Lung (tissue), 12 donors: ENCODE data around the gene TRMT44. TPM values are rescaled to one million over a fixed set of nuclear protein-coding genes. Genes with fewer than 3 reads are reported as not detected.
A peak's percentile ranks its signal among the peaks of the same experiment; 100 is the strongest.

ENCODE experiments used
- ATAC-seq: fragments of 200-7000 bp; cut with Tn5 transposase; one replicate; pipeline ENCODE4 v1.9.1; 2020; ENCODE audit warnings: moderate number of reproducible peaks; ENCODE audit not compliant: insufficient read depth, low FRiP score
- DNase-seq, 3 donors: peaks; one replicate each; pipeline ENCODE4 v3.0.0-alpha.2; 2013 to 2017
- H3K27ac ChIP-seq, 2 donors: one replicate each; pipeline ENCODE4 v1.5.1; 2013; ENCODE audit warnings: mild to moderate bottlenecking in 2 of 2, moderate library complexity in 2 of 2, control low read depth in 1 of 2, inconsistent platforms in 1 of 2, low read depth in 1 of 2, low read length in 1 of 2
- H3K27me3 ChIP-seq, 3 donors: one replicate each; pipeline ENCODE4 v1.5.1; 2013; ENCODE audit warnings: low read length in 2 of 3; ENCODE audit not compliant: control insufficient read depth in 3 of 3, insufficient read depth in 3 of 3
- H3K36me3 ChIP-seq, 4 donors: one replicate each; pipeline ENCODE4 v1.5.1; 2013; ENCODE audit warnings: low read length in 4 of 4, mild to moderate bottlenecking in 1 of 4, moderate library complexity in 1 of 4; ENCODE audit not compliant: control insufficient read depth in 4 of 4, insufficient read depth in 4 of 4
- H3K4me1 ChIP-seq, 5 donors: one replicate each; pipeline ENCODE4 v1.5.1; 2013; ENCODE audit warnings: low read length in 5 of 5, mild to moderate bottlenecking in 2 of 5, moderate library complexity in 1 of 5; ENCODE audit not compliant: control insufficient read depth in 5 of 5, insufficient read depth in 5 of 5
- H3K4me3 ChIP-seq: one replicate; pipeline ENCODE4 v1.5.1; 2013; ENCODE audit warnings: mild to moderate bottlenecking, control low read depth, moderate library complexity
- H3K9ac ChIP-seq, 2 donors: one replicate each; pipeline ENCODE4 v1.5.1; 2013; ENCODE audit warnings: low read length in 2 of 2, control low read depth in 1 of 2; ENCODE audit not compliant: insufficient read depth in 1 of 2
- H3K9me3 ChIP-seq, 4 donors: one replicate each; pipeline ENCODE4 v1.5.1; 2013; ENCODE audit warnings: low read length in 3 of 4, mild to moderate bottlenecking in 1 of 4, moderate library complexity in 1 of 4; ENCODE audit not compliant: control insufficient read depth in 4 of 4, insufficient read depth in 3 of 4
- WGBS, 2 donors: extraction: QIAGEN DNeasy Blood & Tissue Kit; methylation state at CpG; one replicate each; pipeline ENCODE4 v1.1.7; 2013; 5-methylcytosine and 5-hydroxymethylcytosine counted together
- polyA plus RNA-seq, 2 donors: library from polyadenylated mRNA; stranded (reverse); fragments of 200-250 nt; gene quantifications; one replicate each; pipeline ENCODE4 v1.2.1, GENCODE V29; 2013
- total RNA-seq, 2 donors: library from RNA; depleted of rRNA in 1 of 2; stranded (reverse); fragments of >200 nt in 1 of 2; gene quantifications; one replicate each; pipeline ENCODE4 v1.2.1, GENCODE V29; 2014 to 2021
- TF ChIP-seq, protein P1 (sequence below): IDR thresholded peaks from 2 replicates; pipeline ENCODE4 v1.5.1; 2012; ENCODE audit warnings: mild to moderate bottlenecking; ENCODE audit errors: control extremely low read depth, extremely low read depth
- donor health status: control.
- donor health status: control.
- donor health status: Bipolar disorder and iron deficiency.
- donor health status: healthy.
- donor health status: DM: yes; HTN: yes; CAD: no.

TRMT44 gene
- total and polyA plus RNA-seq, 4 donors: 7.3 to 24.8 (median 15.0) TPM

DNA sequence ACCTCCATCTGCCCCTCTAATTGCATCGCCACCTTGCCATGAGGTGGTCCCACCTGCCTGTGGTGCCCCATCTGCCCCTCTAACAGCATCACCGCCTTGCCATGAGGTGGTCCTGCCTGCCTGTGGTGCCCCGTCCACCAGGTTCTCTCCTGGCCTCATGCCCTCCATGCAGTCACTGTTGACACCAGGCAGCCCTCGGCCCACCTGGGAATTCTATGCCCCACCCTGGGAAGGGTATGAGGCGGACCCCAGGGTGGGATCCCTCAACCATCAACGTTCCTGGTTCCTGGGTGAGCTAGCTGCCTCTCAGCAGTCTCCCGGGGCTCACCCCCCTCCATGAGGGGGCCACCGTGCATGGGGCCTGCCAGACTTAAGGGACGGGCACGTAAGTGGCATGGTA lies 38.9 kb upstream of the TRMT44 start:
- DNase-seq (no peak), ATAC-seq (no peak)
- H3K4me1 ChIP-seq: peaks cover 0 to 7% (median 0%) of the 10 kb centered on the region in 5 donors
- H3K27ac ChIP-seq: no peak overlapping the region
- 92 to 96% methylated on average over 10 of the region's 10 CpGs for WGBS, 2 donors
- H3K9me3 ChIP-seq: no peaks in the 10 kb centered on the region
- no peaks in the 10 kb centered on the region for H3K27me3 ChIP-seq
- no peak overlapping the region for H3K9ac ChIP-seq
- H3K4me3 ChIP-seq: no peak overlapping the region
- TF ChIP-seq, protein P1, sequence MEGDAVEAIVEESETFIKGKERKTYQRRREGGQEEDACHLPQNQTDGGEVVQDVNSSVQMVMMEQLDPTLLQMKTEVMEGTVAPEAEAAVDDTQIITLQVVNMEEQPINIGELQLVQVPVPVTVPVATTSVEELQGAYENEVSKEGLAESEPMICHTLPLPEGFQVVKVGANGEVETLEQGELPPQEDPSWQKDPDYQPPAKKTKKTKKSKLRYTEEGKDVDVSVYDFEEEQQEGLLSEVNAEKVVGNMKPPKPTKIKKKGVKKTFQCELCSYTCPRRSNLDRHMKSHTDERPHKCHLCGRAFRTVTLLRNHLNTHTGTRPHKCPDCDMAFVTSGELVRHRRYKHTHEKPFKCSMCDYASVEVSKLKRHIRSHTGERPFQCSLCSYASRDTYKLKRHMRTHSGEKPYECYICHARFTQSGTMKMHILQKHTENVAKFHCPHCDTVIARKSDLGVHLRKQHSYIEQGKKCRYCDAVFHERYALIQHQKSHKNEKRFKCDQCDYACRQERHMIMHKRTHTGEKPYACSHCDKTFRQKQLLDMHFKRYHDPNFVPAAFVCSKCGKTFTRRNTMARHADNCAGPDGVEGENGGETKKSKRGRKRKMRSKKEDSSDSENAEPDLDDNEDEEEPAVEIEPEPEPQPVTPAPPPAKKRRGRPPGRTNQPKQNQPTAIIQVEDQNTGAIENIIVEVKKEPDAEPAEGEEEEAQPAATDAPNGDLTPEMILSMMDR: no peak
- H3K36me3 ChIP-seq: peaks cover 3 to 35% (median 10%) of the 10 kb centered on the region in 4 donors

DNA sequence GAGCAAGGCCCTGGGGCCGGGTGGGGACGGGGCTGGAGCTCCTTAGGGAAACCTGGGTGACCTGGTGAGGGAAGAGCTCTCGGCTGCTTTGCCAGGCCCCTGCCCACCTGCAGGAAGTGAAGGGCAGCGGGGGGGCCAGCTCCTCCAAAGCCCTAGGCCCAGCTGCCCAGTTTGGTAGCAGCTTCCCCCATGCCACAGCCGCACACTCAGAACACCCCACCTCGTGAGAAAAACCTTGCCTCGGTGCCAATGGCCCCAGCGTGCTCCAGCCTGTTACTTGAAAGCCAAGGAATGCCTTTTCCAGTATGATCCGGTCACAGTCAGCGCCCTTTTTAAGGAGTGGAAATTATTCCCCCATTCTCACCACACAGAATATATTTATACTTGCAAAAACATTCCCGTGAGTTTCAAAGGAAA lies 38.4 kb upstream of the TRMT44 start:
- TF ChIP-seq, protein P1: no peak
- no peak overlapping the region for H3K9ac ChIP-seq
- H3K9me3 ChIP-seq: no peaks in the 10 kb centered on the region
- 34 to 71% methylated on average over 11 of the region's 11 CpGs for WGBS, 2 donors
- peak overlapping the region in 1 of 2 donors; percentile 4 for H3K27ac ChIP-seq
- H3K36me3 ChIP-seq: peaks cover 3 to 34% (median 10%) of the 10 kb centered on the region in 4 donors
- H3K27me3 ChIP-seq: no peaks in the 10 kb centered on the region
- DNase-seq (no peak), ATAC-seq (no peak)
- peaks cover 0 to 7% (median 0%) of the 10 kb centered on the region in 5 donors for H3K4me1 ChIP-seq
- no peak overlapping the region for H3K4me3 ChIP-seq

DNA sequence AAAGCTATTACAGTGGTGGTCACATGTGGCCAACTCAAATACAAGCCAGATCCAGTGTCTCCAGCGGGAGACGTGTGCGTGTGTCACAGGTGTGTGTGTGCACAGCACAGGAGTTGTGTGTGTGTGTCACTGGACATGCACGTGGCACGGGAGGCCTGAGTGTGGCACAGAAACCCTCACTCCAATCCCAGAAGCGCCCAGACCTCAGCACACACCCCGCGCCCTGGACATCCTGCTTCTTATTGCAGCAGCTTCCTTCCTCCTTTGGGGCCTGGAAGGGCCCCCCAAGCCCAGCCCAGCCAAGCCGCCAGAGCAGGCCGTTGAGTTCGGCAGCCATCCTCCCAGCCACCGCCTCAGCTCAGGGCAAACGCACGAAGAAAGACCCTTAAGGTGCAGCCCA lies 37.9 kb upstream of the TRMT44 start:
- Histone ChIP-seq H3K36me3 (peaks cover 3 to 30% (median 9%) of the 10 kb centered on the region in 4 donors), H3K27ac (peak overlapping the region in 1 of 2 donors; percentile 10), H3K4me1 (peaks cover 0 to 7% (median 0%) of the 10 kb centered on the region in 5 donors), H3K27me3 (no peaks in the 10 kb centered on the region), H3K4me3 (no peak overlapping the region), H3K9ac (no peak overlapping the region), H3K9me3 (no peaks in the 10 kb centered on the region)
- ATAC-seq: no peak
- WGBS, 2 donors: 25 to 56% methylated on average over 14 of the region's 14 CpGs
- no peak for DNase-seq
- TF ChIP-seq, protein P1: no peak
